Measurements from ENCODE around the gene PLEKHA7.

DNA sequence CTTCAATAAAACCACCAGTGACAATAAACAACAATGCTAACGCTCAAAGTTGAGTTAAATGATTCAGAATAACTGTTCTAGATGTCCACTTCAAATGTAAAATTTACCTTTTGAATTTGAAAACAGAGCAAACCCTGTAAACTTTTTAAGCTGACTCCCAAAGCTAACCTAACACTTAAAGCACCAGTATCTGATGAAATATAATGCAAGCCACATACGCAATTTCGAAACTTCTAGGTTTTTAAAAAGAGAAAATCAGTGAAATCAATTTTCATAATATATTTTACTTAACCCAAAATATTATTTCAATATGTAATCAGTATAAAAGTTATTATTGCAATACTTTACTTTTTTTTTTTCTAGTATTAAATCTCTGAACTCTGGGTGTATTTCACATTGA, 71.3 kb downstream of the PLEKHA7 start:
- TF ChIP-seq, protein P1, sequence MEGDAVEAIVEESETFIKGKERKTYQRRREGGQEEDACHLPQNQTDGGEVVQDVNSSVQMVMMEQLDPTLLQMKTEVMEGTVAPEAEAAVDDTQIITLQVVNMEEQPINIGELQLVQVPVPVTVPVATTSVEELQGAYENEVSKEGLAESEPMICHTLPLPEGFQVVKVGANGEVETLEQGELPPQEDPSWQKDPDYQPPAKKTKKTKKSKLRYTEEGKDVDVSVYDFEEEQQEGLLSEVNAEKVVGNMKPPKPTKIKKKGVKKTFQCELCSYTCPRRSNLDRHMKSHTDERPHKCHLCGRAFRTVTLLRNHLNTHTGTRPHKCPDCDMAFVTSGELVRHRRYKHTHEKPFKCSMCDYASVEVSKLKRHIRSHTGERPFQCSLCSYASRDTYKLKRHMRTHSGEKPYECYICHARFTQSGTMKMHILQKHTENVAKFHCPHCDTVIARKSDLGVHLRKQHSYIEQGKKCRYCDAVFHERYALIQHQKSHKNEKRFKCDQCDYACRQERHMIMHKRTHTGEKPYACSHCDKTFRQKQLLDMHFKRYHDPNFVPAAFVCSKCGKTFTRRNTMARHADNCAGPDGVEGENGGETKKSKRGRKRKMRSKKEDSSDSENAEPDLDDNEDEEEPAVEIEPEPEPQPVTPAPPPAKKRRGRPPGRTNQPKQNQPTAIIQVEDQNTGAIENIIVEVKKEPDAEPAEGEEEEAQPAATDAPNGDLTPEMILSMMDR (conservative IDR thresholded peaks at IDR 0.05; ENCODE audit: low read depth, low read length) = no peak
- no peak for TF ChIP-seq EZH2 (IDR thresholded peaks at IDR 0.05; ENCODE audit: borderline replicate concordance, low read depth, low read length, poor library complexity, severe bottlenecking)
